H9 (cell line): ENCODE results near the gene ZNF611. TPM values are rescaled to one million over a fixed set of nuclear protein-coding genes. Genes with fewer than 3 reads are reported as not detected.
"Not testable (repeated sequence)": the region's sequence is repeated elsewhere in the genome, so short reads cannot be mapped to it uniquely, and the experiment has no call there.

Experiments used
- DNase-seq: peaks from one replicate; pipeline ENCODE4 v3.0.0-alpha.2; 2017
- H2AFZ ChIP-seq: one replicate; pipeline ENCODE4 v1.6.1; 2013; ENCODE audit warnings: mild to moderate bottlenecking, low read length, control low read depth, moderate library complexity
- H2AK5ac ChIP-seq: 2 replicates; pipeline ENCODE4 v1.6.1; 2013; ENCODE audit warnings: low read length, control low read depth, mixed read lengths; ENCODE audit not compliant: insufficient read length
- H2BK120ac ChIP-seq: one replicate; pipeline ENCODE4 v1.6.1; 2013; ENCODE audit warnings: low read depth, mild to moderate bottlenecking, low read length, control low read depth, inconsistent platforms; ENCODE audit not compliant: poor library complexity, severe bottlenecking
- H2BK12ac ChIP-seq: 2 replicates; pipeline ENCODE4 v1.6.1; 2013; ENCODE audit warnings: low read length, control low read depth, mixed read lengths, low read depth; ENCODE audit not compliant: insufficient read length
- H2BK15ac ChIP-seq: 2 replicates; pipeline ENCODE4 v1.6.1; 2013; ENCODE audit warnings: low read depth, low read length, control low read depth
- H2BK20ac ChIP-seq: one replicate; pipeline ENCODE4 v1.6.1; 2013; ENCODE audit warnings: low read depth, mild to moderate bottlenecking, low read length, control low read depth, inconsistent platforms; ENCODE audit not compliant: poor library complexity, severe bottlenecking
- H2BK5ac ChIP-seq: 2 replicates; pipeline ENCODE4 v1.6.1; 2013; ENCODE audit warnings: low read length, control low read depth, mixed read lengths; ENCODE audit not compliant: insufficient read length
- H3K14ac ChIP-seq: 2 replicates; pipeline ENCODE4 v1.6.1; 2013; ENCODE audit warnings: low read length, control low read depth; ENCODE audit not compliant: insufficient read depth
- H3K18ac ChIP-seq: 2 replicates; pipeline ENCODE4 v1.6.1; 2013; ENCODE audit warnings: low read depth, mild to moderate bottlenecking, mixed read lengths, low read length, control low read depth; ENCODE audit not compliant: insufficient read length
- H3K23ac ChIP-seq: 2 replicates; pipeline ENCODE4 v1.6.1; 2013; ENCODE audit warnings: low read length, control low read depth, mixed read lengths, low read depth; ENCODE audit not compliant: insufficient read length
- H3K23me2 ChIP-seq: 2 replicates; pipeline ENCODE4 v1.6.1; 2013; ENCODE audit warnings: low read depth, mild to moderate bottlenecking, mixed read lengths, low read length, control low read depth; ENCODE audit not compliant: insufficient read length, poor library complexity, severe bottlenecking
- H3K27ac ChIP-seq: 2 replicates; pipeline ENCODE4 v1.5.1; 2013; ENCODE audit warnings: low read length, control low read depth, mixed read lengths, low read depth; ENCODE audit not compliant: insufficient read length
- H3K27me3 ChIP-seq: 2 replicates; pipeline ENCODE4 v1.6.1; 2013; ENCODE audit warnings: low read length, control low read depth, inconsistent platforms; ENCODE audit not compliant: insufficient read depth
- H3K4ac ChIP-seq: 2 replicates; pipeline ENCODE4 v1.6.1; 2013; ENCODE audit warnings: low read depth, mild to moderate bottlenecking, control low read depth, inconsistent platforms, low read length, moderate library complexity
- H3K4me1 ChIP-seq: 2 replicates; pipeline ENCODE4 v1.6.1; 2013; ENCODE audit warnings: low read length, control low read depth, inconsistent platforms; ENCODE audit not compliant: insufficient read depth
- H3K4me2 ChIP-seq: 2 replicates; pipeline ENCODE4 v1.6.1; 2013; ENCODE audit warnings: low read length, control low read depth, mixed read lengths; ENCODE audit not compliant: insufficient read length, insufficient read depth
- H3K56ac ChIP-seq: 2 replicates; pipeline ENCODE4 v1.6.1; 2013; ENCODE audit warnings: low read depth, mild to moderate bottlenecking, mixed read lengths, low read length, control low read depth; ENCODE audit not compliant: insufficient read length
- H3K79me1 ChIP-seq: 2 replicates; pipeline ENCODE4 v1.6.1; 2013; ENCODE audit warnings: low read depth, mild to moderate bottlenecking, moderate library complexity, low read length, control low read depth, inconsistent platforms; ENCODE audit not compliant: insufficient read depth, poor library complexity, severe bottlenecking
- H3K79me2 ChIP-seq: 2 replicates; pipeline ENCODE4 v1.6.1; 2013; ENCODE audit warnings: low read length, control low read depth, inconsistent platforms; ENCODE audit not compliant: insufficient read depth
- H3K9ac ChIP-seq: 2 replicates; pipeline ENCODE4 v1.6.1; 2013; ENCODE audit warnings: low read length, control low read depth, mixed read lengths; ENCODE audit not compliant: insufficient read length; ENCODE audit errors: extremely low read depth
- H3K9me3 ChIP-seq: one replicate; pipeline ENCODE4 v1.6.1; 2013; ENCODE audit warnings: low read depth, low read length, inconsistent platforms; ENCODE audit not compliant: control insufficient read depth
- H3T11ph ChIP-seq: one replicate; pipeline ENCODE4 v1.6.1; 2013; ENCODE audit warnings: mild to moderate bottlenecking, low read length, control low read depth, inconsistent platforms
- H4K20me1 ChIP-seq: one replicate; pipeline ENCODE4 v1.6.1; 2013; ENCODE audit not compliant: control insufficient read depth, insufficient read length, insufficient read depth
- H4K5ac ChIP-seq: 2 replicates; pipeline ENCODE4 v1.6.1; 2013; ENCODE audit warnings: low read depth, mild to moderate bottlenecking, mixed read lengths, low read length, control low read depth; ENCODE audit not compliant: insufficient read length
- H4K8ac ChIP-seq: replicated peaks from 2 replicates; pipeline ENCODE4 v1.6.1; 2013; ENCODE audit warnings: low read length, control low read depth, mixed read lengths, low read depth; ENCODE audit not compliant: insufficient read length
- H4K91ac ChIP-seq: 2 replicates; pipeline ENCODE4 v1.6.1; 2013; ENCODE audit warnings: low read depth, mild to moderate bottlenecking, moderate library complexity, mixed read lengths, low read length, control low read depth; ENCODE audit not compliant: insufficient read length
- H3K27ac Mint-ChIP-seq, 3 experiments: 2 replicates in 2 of 3; 3 replicates in 1 of 3; pipeline ENCODE4 v1.8.0; 2020 to 2021; ENCODE audit warnings: mixed read lengths in 3 of 3, mild to moderate bottlenecking in 1 of 3, moderate library complexity in 1 of 3
- H3K27me3 Mint-ChIP-seq: 2 replicates; pipeline ENCODE4 v1.8.0; 2021; ENCODE audit warnings: low read depth, mild to moderate bottlenecking, moderate library complexity, mixed read lengths
- H3K36me3 Mint-ChIP-seq, 3 experiments: 2 replicates in 2 of 3; 3 replicates in 1 of 3; pipeline ENCODE4 v1.8.0; 2020 to 2021; ENCODE audit warnings: low read depth in 3 of 3, mixed read lengths in 3 of 3; ENCODE audit not compliant: insufficient read depth in 1 of 3
- H3K4me1 Mint-ChIP-seq, 2 experiments: 2 replicates each; pipeline ENCODE4 v1.8.0; 2020; ENCODE audit warnings: mixed read lengths in 2 of 2
- H3K4me3 Mint-ChIP-seq, 2 experiments: 2 replicates in 1 of 2; 3 replicates in 1 of 2; pipeline ENCODE4 v1.8.0; 2020 to 2021; ENCODE audit warnings: mild to moderate bottlenecking in 2 of 2, mixed read lengths in 2 of 2, moderate library complexity in 1 of 2
- H3K9me3 Mint-ChIP-seq, 2 experiments: 2 replicates in 1 of 2; 3 replicates in 1 of 2; pipeline ENCODE4 v1.8.0; 2020; ENCODE audit warnings: mild to moderate bottlenecking in 2 of 2, mixed read lengths in 2 of 2, moderate library complexity in 1 of 2
- WGBS: extraction: QIAGEN DNeasy Blood & Tissue Kit; methylation state at CpG from one replicate; pipeline ENCODE4 v1.1.7; 2013; ENCODE audit warnings: missing lambda C conversion rate, low lambda C conversion rate, mixed read lengths; ENCODE audit not compliant: insufficient read length; ENCODE audit errors: extremely low coverage; 5-methylcytosine and 5-hydroxymethylcytosine counted together
- total RNA-seq: library from RNA; stranded (reverse); gene quantifications from 2 replicates; pipeline ENCODE4 v1.2.1, GENCODE V29; 2021

ZNF611 gene
- total RNA-seq, 1 experiment from 2014 or later: 25.6 TPM

DNA sequence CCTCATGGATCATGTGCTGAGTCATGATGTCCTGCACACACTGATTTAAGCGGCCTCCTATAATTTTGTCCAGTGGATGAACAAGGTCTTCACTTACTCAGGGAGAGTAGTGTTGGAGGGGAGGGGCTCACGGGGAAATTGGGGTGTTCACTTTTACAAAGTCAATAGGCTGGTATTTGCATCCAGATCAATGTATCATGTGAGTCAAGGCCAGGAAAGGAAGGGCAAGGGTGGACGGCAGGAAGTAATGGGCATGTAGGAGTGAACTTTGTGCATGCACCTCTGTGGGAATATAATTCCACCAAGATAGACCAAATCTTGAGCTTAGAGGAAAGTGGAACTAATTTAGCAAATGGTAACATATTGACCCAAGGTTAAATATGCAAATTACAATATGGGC, 23.2 kb downstream of the ZNF611 start:
- H3K4me3 Mint-ChIP-seq, H3K14ac ChIP-seq, H4K8ac ChIP-seq, H3T11ph ChIP-seq, H3K27me3 ChIP-seq, H2BK15ac ChIP-seq, H3K18ac ChIP-seq, H2BK120ac ChIP-seq, H3K9me3 Mint-ChIP-seq, DNase-seq, H3K56ac ChIP-seq, H3K27ac ChIP-seq, H3K9ac ChIP-seq, H3K79me1 ChIP-seq, H2AFZ ChIP-seq, H3K79me2 ChIP-seq, H3K4me1 ChIP-seq, H4K20me1 ChIP-seq, H4K5ac ChIP-seq, H2BK5ac ChIP-seq, H3K23me2 ChIP-seq, H4K91ac ChIP-seq, H3K23ac ChIP-seq, H3K9me3 ChIP-seq, H2BK12ac ChIP-seq, H3K27ac Mint-ChIP-seq, H2AK5ac ChIP-seq, H3K4ac ChIP-seq, H3K4me2 ChIP-seq, H2BK20ac ChIP-seq: not testable (repeated sequence)
- no CpG with 5 or more reads among the region's 3 CpGs for WGBS
- H3K36me3 Mint-ChIP-seq: peaks cover 53 to 86% (median 57%) of the 10 kb centered on the region in 3 experiments
- peaks cover 14 to 17% of the 10 kb centered on the region in 2 experiments for H3K4me1 Mint-ChIP-seq
- H3K27me3 Mint-ChIP-seq: peaks cover 20% of the 10 kb centered on the region
